Neuronal stem cell (in vitro differentiated cells): Measurements from ENCODE around the gene ST7.

ENCODE experiments used
- DNase-seq: peaks from one replicate; pipeline ENCODE4 v3.0.0-alpha.2; 2013; ENCODE audit warnings: low spot score
- H2AFZ ChIP-seq: one replicate; pipeline ENCODE4 v1.6.1; 2013; ENCODE audit warnings: mild to moderate bottlenecking, low read length, inconsistent platforms
- H2AK5ac ChIP-seq: 2 replicates; pipeline ENCODE4 v1.6.1; 2013; ENCODE audit warnings: low read depth, mild to moderate bottlenecking, inconsistent platforms, low read length, moderate library complexity, mixed read lengths
- H2BK120ac ChIP-seq: 2 replicates; pipeline ENCODE4 v1.6.1; 2013; ENCODE audit warnings: low read depth, mild to moderate bottlenecking, inconsistent platforms, low read length, moderate library complexity, mixed read lengths
- H2BK12ac ChIP-seq: one replicate; pipeline ENCODE4 v1.6.1; 2013; ENCODE audit warnings: low read length, inconsistent platforms
- H2BK15ac ChIP-seq: 2 replicates; pipeline ENCODE4 v1.6.1; 2013; ENCODE audit warnings: mild to moderate bottlenecking, low read length, inconsistent platforms, mixed read lengths
- H2BK5ac ChIP-seq: one replicate; pipeline ENCODE4 v1.6.1; 2013; ENCODE audit warnings: inconsistent platforms, mild to moderate bottlenecking, low read length, moderate library complexity
- H3K14ac ChIP-seq: one replicate; pipeline ENCODE4 v1.6.1; 2013; ENCODE audit warnings: low read length, inconsistent platforms
- H3K18ac ChIP-seq: 2 replicates; pipeline ENCODE4 v1.6.1; 2013; ENCODE audit warnings: low read length, inconsistent platforms
- H3K23ac ChIP-seq: 2 replicates; pipeline ENCODE4 v1.6.1; 2013; ENCODE audit warnings: low read depth, mild to moderate bottlenecking, mixed read lengths, low read length, inconsistent platforms; ENCODE audit not compliant: poor library complexity
- H3K27ac ChIP-seq: replicated peaks from 3 replicates; pipeline ENCODE4 v1.5.1; 2013; ENCODE audit warnings: low read length, inconsistent platforms
- H3K27me3 ChIP-seq, 3 experiments: 2 replicates each; pipeline ENCODE4 v1.6.1; 2013; ENCODE audit warnings: low read length in 3 of 3, mild to moderate bottlenecking in 2 of 3, inconsistent platforms in 1 of 3, low read depth in 1 of 3, mixed read lengths in 1 of 3, moderate library complexity in 1 of 3; ENCODE audit not compliant: control insufficient read depth in 3 of 3, insufficient read depth in 3 of 3
- H3K36me3 ChIP-seq, 2 donors: replicated peaks in 1 of 2; 2 replicates each; pipeline ENCODE4 v1.6.1; 2013; ENCODE audit warnings: low read length in 2 of 2; ENCODE audit not compliant: control insufficient read depth in 2 of 2, insufficient read depth in 2 of 2
- H3K4ac ChIP-seq: 2 replicates; pipeline ENCODE4 v1.6.1; 2013; ENCODE audit warnings: inconsistent platforms, mild to moderate bottlenecking, low read length, moderate library complexity
- H3K4me1 ChIP-seq, 2 donors: 1 replicate in 1 of 2; 2 replicates in 1 of 2; pipeline ENCODE4 v1.6.1; 2013; ENCODE audit warnings: low read length in 2 of 2, low read depth in 1 of 2; ENCODE audit not compliant: control insufficient read depth in 2 of 2, insufficient read depth in 1 of 2
- H3K4me2 ChIP-seq: one replicate; pipeline ENCODE4 v1.6.1; 2013; ENCODE audit warnings: mild to moderate bottlenecking, low read length, inconsistent platforms; ENCODE audit not compliant: insufficient read depth, poor library complexity, severe bottlenecking
- H3K4me3 ChIP-seq, 2 donors: 2 replicates each; pipeline ENCODE4 v1.5.1; 2013; ENCODE audit warnings: low read length in 2 of 2, mild to moderate bottlenecking in 2 of 2, inconsistent platforms in 1 of 2, moderate library complexity in 1 of 2
- H3K79me1 ChIP-seq: one replicate; pipeline ENCODE4 v1.6.1; 2013; ENCODE audit warnings: low read depth, mild to moderate bottlenecking, inconsistent platforms, low read length, moderate library complexity
- H3K9ac ChIP-seq: one replicate; pipeline ENCODE4 v1.6.1; 2013; ENCODE audit warnings: mild to moderate bottlenecking, low read depth, low read length, inconsistent platforms; ENCODE audit not compliant: poor library complexity
- H3K9me3 ChIP-seq, 2 donors: replicated peaks in 1 of 2; 2 replicates each; pipeline versions ENCODE3 to v1.6.1; 2013; ENCODE audit warnings: low read length in 2 of 2, mild to moderate bottlenecking in 2 of 2, inconsistent platforms in 1 of 2, low read depth in 1 of 2, mixed read lengths in 1 of 2, moderate library complexity in 1 of 2; ENCODE audit not compliant: control insufficient read depth in 2 of 2, insufficient read depth in 1 of 2
- H4K8ac ChIP-seq: one replicate; pipeline ENCODE4 v1.6.1; 2013; ENCODE audit warnings: low read depth, mild to moderate bottlenecking, inconsistent platforms, low read length, moderate library complexity
- H4K91ac ChIP-seq: one replicate; pipeline ENCODE4 v1.6.1; 2013; ENCODE audit warnings: low read length, low read depth, mild to moderate bottlenecking, inconsistent platforms; ENCODE audit not compliant: poor library complexity
- WGBS, 2 donors: extraction: QIAGEN DNeasy Blood & Tissue Kit; methylation state at CpG; one replicate each; pipeline ENCODE4 v1.1.7; 2013; ENCODE audit warnings: missing lambda C conversion rate in 2 of 2, mixed read lengths in 1 of 2; ENCODE audit not compliant: insufficient read length in 2 of 2, insufficient replicate concordance in 1 of 2; ENCODE audit errors: extremely low coverage in 2 of 2; 5-methylcytosine and 5-hydroxymethylcytosine counted together

Gene ST7

GRCh38 chr7:117138495-117138894, 185.2 kb downstream of the ST7 start:
- Histone ChIP-seq H3K4ac (no peak overlapping the region), H3K9ac (no peak overlapping the region), H2BK5ac (no peak overlapping the region), H3K4me2 (no peak overlapping the region), H3K4me1 (peaks cover 0 to 1% of the 10 kb centered on the region in 2 donors), H2AK5ac (no peak overlapping the region), H2BK120ac (no peak overlapping the region), H2BK12ac (no peak overlapping the region), H3K27me3 (no peaks in the 10 kb centered on the region), H3K79me1 (no peaks in the 10 kb centered on the region), H3K14ac (no peak overlapping the region), H2AFZ (no peak overlapping the region), H4K8ac (no peak overlapping the region), H3K36me3 (peaks cover 0 to 80% of the 10 kb centered on the region in 2 donors), H3K23ac (no peak overlapping the region), H3K4me3 (no peak overlapping the region), H3K18ac (no peak overlapping the region), H3K27ac (no peak overlapping the region), H4K91ac (no peak overlapping the region), H3K9me3 (no peaks in the 10 kb centered on the region), H2BK15ac (no peak overlapping the region)
- no CpG with 5 or more reads among the region's 3 CpGs for WGBS, 2 donors
- DNase-seq, result no peak

- Histone ChIP-seq H4K91ac (no peak overlapping the region), H4K8ac (no peak overlapping the region), H3K18ac (no peak overlapping the region), H3K36me3 (peaks cover 0 to 75% of the 10 kb centered on the region in 2 donors), H2AFZ (no peak overlapping the region), H2AK5ac (no peak overlapping the region), H3K27ac (no peak overlapping the region), H2BK5ac (no peak overlapping the region), H3K4me1 (peaks cover 0 to 1% of the 10 kb centered on the region in 2 donors), H3K4me2 (no peak overlapping the region), H3K27me3 (no peaks in the 10 kb centered on the region), H2BK120ac (no peak overlapping the region), H3K14ac (no peak overlapping the region), H3K9ac (no peak overlapping the region), H3K79me1 (no peaks in the 10 kb centered on the region), H3K4ac (no peak overlapping the region), H3K9me3 (no peaks in the 10 kb centered on the region), H3K4me3 (no peak overlapping the region), H2BK12ac (no peak overlapping the region), H3K23ac (no peak overlapping the region), H2BK15ac (no peak overlapping the region)
- no peak for DNase-seq
- WGBS, 2 donors, result no CpG with 5 or more reads among the region's 1 CpG
These were observed 185.7 kb downstream of the ST7 start for GRCh38 chr7:117138981-117139380.

- no peak overlapping the region for H2AK5ac ChIP-seq
- H3K14ac ChIP-seq, result no peak overlapping the region
- H2BK15ac ChIP-seq, result no peak overlapping the region
- H3K18ac ChIP-seq, result no peak overlapping the region
- no peak overlapping the region for H3K27ac ChIP-seq
- H3K4me2 ChIP-seq, result no peak overlapping the region
- H3K23ac ChIP-seq, result no peak overlapping the region
- no peak overlapping the region for H2AFZ ChIP-seq
- no peak overlapping the region for H2BK5ac ChIP-seq
- no peak overlapping the region for H3K4me3 ChIP-seq
- peaks cover 0 to 70% of the 10 kb centered on the region in 2 donors for H3K36me3 ChIP-seq
- DNase-seq, result no peak
- peaks cover 0 to 1% of the 10 kb centered on the region in 2 donors for H3K4me1 ChIP-seq
- no peaks in the 10 kb centered on the region for H3K9me3 ChIP-seq
- WGBS, 2 donors, result no CpG with 5 or more reads among the region's 3 CpGs
- H2BK12ac ChIP-seq, result no peak overlapping the region
- H4K91ac ChIP-seq, result no peak overlapping the region
- H3K4ac ChIP-seq, result no peak overlapping the region
- no peaks in the 10 kb centered on the region for H3K27me3 ChIP-seq
- H3K9ac ChIP-seq, result no peak overlapping the region
- H2BK120ac ChIP-seq, result no peak overlapping the region
- H3K79me1 ChIP-seq, result no peaks in the 10 kb centered on the region
- H4K8ac ChIP-seq, result no peak overlapping the region
These were observed 186.2 kb downstream of the ST7 start for GRCh38 chr7:117139397-117139984.

- H2AFZ ChIP-seq, result no peak overlapping the region
- no peak overlapping the region for H2BK12ac ChIP-seq
- H3K4me2 ChIP-seq, result no peak overlapping the region
- peaks cover 0 to 56% of the 10 kb centered on the region in 2 donors for H3K36me3 ChIP-seq
- no peak overlapping the region for H3K14ac ChIP-seq
- H3K4ac ChIP-seq, result no peak overlapping the region
- H4K91ac ChIP-seq, result no peak overlapping the region
- H2AK5ac ChIP-seq, result no peak overlapping the region
- H3K79me1 ChIP-seq, result no peaks in the 10 kb centered on the region
- H3K4me3 ChIP-seq, result no peak overlapping the region
- H4K8ac ChIP-seq, result no peak overlapping the region
- peaks cover 0 to 1% of the 10 kb centered on the region in 2 donors for H3K4me1 ChIP-seq
- no peaks in the 10 kb centered on the region for H3K9me3 ChIP-seq
- H2BK15ac ChIP-seq, result no peak overlapping the region
- H3K27ac ChIP-seq, result no peak overlapping the region
- no peak overlapping the region for H3K18ac ChIP-seq
- no peak for DNase-seq
- H3K23ac ChIP-seq, result no peak overlapping the region
- H3K27me3 ChIP-seq, result no peaks in the 10 kb centered on the region
- H2BK5ac ChIP-seq, result no peak overlapping the region
- no peak overlapping the region for H3K9ac ChIP-seq
- no CpG with 5 or more reads among the region's 3 CpGs for WGBS, 2 donors
- H2BK120ac ChIP-seq, result no peak overlapping the region
These were observed 187.6 kb downstream of the ST7 start for GRCh38 chr7:117140921-117141320.
